Amniotic epithelial cell (primary cell): ENCODE results near the gene PTCHD4.
"Not testable (repeated sequence)": the region's sequence is repeated elsewhere in the genome, so short reads cannot be mapped to it uniquely, and the experiment has no call there.

Source experiments
- DNase-seq: peaks from one replicate; pipeline ENCODE4 v3.0.0-alpha.2; 2010; ENCODE audit warnings: low read depth

Gene PTCHD4

DNA sequence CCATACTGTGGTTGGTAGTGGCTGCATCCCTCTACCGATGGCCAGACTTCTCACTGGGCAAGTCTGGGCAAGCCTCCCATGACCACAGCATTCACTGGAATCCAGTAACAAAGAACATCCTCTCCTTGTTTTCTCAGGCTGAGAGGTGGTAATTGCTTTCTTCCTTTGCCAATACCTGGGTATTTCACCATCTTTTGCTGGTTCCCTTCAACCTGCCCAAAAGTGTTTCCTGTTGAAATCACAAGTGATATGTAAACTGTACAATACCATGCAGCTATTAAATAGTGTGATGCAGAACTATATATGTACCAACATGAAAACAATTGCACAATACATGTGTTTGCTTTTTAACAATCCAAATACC lies at the start of gene PTCHD4:
PTCHD4 (minus strand) TSS at position 55 of the 364 bp plus-strand sequence. CDS start 42,240 bp downstream, outside the sequence.
- peak; percentile 64 for DNase-seq

DNA sequence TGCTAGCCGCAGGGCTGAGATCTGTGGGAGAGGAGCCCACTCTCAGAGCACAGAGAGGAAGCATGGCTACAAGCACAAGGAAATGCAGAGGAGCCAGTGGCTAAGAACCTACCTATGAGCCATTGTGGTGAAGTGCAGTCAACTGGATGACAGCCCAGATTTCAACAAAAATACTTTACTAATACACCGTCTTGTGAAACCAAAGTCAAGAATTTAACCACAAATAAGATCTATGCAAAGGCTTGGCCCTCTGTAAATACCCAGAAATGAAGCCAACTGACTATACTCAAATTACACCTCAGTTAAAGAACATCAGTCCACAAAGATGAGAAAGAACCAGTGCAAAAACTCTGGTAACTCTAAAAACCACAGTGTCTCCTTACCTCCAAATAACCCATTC lies 40.1 kb upstream of the PTCHD4 start:
- DNase-seq: peak; percentile 96

DNA sequence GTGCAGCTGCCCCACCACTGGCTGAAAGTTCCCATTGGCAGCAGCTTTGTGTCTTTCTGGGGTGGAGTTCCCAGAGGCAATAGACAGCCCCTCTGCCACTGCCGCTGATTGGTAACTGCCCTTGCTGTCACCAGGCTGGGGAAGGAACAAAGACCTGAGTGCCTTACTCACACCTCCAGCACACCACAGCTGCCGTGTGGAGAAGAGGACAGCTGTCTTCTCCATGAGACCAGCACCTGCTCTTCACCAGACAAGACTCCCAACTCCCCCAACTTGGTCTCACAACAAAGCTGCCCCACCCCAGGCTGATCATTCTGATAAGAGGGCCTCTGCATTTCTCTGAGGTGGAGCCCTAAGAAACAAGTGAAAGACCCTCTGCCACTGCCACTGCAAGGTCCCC lies 39.7 kb upstream of the PTCHD4 start:
- DNase-seq: no peak

DNA sequence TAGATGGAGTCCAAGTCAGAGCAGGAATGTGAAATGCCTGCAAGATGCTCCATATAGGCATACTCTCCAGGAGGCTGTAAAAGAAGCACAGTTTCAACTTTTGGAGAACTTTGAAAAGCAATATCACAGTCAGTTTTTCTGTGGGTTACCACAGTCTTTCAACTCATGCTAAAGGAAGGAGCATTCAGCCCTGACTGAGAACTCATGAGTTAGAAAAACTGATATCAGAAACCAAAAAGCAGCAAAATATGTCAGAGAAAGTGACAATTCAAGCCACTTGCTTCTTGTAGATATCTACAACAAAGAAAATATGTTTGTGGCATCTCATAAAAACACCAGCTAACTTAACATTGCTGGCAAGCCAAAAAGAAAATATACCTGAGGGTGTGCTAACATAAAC lies 36.1 kb upstream of the PTCHD4 start:
- no peak for DNase-seq

DNA sequence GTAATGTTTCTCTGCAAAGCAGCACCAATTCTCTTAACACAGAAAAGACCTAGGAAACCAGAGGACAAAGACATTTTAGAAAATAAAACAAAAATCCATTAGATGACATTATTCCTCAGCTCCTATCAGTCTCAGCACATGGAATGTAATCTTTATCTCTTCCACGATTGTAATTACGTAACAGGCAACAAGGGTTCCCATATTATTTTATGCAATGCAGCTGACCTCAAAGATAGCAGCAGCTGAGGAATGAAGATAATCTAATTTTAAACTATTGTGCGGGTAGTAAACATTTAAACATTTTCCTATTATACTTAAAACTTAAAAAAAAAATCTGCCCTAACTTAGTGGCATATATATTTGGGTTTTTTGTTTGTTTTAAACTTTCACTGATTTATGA lies 33.0 kb upstream of the PTCHD4 start:
- DNase-seq: peak; percentile 81

DNA sequence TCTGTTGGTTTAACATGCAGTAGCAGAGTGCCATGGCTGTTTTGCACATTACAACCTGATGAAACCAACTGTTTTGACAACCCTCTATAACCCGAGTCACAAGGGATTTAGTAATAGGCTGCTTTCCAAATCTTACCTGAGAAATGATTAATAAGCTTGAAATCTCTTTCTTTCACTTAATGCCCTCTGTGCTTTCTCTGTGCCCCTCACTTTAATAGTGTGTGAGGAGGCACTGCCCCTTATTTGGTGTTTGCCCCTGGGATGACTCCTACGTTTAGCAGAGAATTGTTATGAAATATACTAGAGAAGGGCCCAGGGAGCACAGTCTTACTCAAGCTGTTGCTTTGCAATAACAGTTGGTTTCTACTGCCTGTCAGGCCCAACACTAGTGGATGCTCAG lies 31.0 kb upstream of the PTCHD4 start:
- DNase-seq: peak; percentile 66

DNA sequence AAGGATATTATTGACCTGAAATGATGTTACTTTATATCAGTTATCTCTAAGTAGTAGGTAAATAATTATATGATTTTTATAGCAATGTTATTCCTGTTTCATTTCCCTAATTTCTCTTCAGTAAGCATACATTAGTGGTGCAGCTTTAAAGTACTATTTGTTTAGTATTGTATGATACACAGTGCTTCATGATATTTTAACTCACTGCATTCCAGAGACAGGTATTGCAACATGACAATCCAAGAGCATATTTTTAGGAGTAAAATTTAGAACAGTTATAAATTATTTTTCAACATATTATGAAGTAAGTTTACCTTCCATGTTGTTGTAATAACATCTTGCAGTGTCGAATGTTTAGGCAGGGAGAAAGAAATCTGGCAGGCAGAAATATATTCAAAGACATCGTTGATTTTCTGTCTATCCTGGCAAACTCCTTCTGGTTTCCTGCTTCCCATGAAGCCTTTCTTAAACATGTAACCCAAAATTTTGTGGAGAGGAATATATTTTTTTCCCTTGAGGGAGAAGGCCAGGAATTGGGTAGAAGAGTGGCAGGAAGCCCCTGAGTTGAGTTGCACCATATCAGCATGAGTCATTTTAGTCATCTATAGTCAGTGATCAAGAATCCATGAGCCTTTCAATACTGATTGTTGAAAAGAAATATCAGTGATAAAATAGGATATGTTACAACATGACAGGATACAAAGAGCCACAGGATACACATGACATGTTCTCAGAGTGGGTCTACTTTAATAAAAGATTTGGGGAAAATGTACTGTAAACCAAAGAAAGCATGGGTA lies 29.0 kb upstream of the PTCHD4 start:
- no peak for DNase-seq

DNA sequence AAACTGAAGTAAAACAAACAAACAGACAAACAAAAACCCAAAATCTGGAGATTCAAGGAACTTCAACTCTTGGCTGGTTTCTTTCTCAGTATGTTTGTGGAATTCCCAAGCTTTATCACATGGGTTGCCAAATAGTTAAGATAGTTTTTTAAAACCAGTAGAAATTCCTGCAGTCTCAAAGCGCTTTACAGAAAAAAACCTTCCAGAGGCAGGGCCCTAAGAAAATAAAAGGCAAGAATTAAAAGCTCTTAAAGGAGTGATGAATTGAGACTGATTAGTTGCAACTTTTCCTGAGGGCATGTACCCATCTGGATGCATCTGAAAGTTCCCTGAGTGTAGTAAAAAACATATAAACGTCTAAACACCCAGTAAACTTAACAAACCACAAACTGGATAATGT lies 25.9 kb upstream of the PTCHD4 start:
- peak; percentile 69 for DNase-seq

DNA sequence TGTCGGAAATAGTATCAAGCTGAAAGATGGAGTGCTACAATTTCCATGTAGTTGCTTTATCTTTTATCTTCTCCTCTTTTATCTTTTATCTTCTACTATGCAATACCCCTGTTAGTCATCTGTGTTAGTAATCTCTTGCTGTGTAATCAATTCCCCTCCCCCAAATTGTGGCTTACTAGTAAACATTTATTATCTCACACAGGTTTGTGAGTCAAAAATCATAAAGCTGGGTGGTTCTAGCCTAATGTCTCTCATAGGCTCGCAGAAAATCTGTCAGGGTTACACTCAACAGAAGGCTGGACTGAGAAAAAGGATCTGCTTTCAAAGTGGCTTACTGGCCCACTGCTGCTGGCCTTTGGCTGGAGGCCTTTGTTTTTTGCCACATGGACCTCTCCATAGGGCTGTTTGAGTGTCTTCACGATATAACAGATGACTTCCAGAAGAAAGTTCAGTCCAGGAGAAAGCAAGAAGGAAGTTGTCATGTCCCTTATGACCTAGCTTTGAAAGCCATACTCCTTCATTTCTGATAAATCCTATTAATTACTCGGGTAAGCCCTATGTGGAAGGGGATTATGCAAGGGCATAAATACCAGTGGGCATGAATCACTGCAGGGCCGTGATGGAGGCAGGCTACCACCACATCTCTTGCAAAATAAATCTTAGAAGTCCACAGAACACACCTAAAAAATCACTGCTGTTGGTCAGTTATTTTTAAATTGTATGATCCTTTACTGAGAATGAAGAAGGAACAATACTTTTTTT lies 24.5 kb upstream of the PTCHD4 start:
- peak; percentile 96 for DNase-seq

DNA sequence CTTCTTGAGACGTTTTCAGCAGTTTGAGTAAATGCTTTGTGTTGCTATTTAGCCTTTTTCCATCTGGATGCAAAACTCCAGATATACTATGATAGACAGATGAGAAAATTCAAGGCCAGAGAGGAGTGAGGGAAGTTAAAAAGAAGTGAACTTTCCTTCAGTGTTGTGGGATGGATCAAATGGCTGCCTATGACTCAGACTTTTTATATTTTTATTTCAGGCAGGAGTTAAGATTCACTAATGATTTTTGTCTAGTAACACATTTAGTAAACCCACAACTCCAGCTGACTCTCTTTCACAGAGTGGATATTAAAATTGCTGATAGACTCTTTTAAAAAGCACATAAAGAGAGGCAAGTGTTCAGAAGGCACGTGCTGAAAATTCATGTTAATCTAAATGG lies 23.2 kb upstream of the PTCHD4 start:
- no peak for DNase-seq

DNA sequence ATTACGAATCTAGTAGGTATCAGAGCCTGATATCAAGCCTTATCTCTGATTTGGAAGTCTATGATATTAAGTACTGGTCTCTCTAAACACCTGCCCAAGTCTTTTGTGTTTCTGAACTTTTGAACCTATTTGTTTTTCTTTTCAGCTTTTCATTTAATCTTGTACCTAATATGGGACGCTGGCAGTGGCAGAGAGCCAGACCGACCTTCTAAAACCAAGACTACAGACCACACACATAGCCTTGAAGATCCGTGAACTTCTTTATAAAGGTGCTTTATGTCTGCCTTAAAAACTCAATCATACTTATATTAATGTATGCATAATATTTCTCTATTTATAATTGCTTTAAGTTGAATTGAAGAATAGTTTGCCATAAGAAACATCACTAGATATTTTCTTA lies 12.6 kb upstream of the PTCHD4 start:
- DNase-seq: no peak

DNA sequence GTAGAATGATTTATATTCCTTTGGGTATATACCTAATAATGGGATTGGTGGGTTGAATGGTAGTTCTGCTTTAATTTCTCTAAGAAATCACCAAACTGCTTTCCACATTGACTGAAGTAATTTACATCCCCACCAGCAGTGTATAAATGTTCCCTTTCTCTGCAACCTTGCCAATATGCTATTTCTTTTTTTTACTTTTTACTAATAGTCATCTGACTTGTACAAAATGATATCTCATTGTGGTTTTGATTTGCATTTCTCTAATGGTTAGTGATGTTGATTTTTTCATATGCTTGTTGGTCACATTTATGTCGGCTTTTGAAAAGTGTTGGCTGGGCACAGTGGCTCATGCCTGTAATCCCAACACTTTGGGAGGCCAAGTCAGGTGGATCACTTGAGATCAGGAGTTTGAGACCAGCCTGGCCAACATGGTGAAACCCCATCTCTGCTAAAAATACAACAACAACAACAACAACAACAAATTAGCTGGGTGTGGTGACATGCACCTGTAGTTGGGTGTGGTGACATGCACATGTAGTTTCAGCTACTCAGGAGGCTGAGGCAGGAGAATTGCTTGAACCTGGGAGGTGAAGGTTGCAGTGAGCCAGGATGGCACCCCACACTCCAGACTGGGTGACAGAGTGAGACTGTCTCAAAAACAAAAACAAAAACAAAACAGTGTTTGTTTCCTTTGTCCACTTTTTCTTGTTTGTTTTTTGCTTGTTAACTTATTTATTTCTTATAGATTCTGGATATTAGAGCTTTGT lies 11.2 kb upstream of the PTCHD4 start:
- DNase-seq: not testable (repeated sequence)

DNA sequence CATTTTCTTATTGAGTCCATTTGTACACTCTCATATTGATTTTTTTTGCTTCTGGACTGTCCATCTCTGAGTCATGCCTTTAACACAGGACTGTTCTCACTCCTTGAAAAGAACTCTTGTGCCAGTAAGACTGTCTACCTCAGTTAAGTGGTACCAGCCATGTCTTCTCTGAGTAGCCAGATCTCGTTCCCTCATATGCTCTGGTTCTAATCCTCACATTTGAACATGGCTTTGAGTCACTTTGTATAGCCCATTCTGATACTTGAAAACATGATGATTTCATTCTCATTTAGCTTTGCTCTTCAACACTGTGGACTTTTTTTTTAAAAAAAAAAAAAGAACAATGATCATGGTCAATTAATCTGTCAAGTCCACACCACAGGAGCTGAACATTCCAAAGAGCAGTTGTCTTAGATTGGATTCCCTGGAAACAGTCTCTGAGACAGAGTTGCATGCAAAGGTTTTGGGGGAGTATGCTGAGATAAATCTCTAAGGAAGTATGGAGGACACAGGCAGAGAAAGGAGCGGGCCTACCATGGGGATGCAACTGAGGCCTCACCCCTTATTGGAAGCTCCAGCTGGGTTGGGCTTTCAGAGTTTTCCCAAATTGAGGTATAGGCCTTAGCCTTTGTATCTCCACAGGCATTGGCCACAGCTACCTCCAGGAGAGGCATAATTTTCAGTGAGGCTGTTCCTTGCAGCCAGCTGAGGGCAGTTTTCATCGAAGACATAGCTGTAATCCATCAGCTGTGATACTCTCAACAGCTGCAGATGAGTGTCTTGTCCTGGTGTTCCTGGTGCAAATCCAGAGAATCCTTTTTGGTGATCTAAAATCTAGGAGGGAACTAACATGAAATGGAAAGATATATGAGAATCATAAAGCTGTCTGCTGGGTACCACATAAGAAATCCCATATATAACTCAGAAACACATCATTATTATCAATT lies 6.0 kb upstream of the PTCHD4 start:
- no peak for DNase-seq

DNA sequence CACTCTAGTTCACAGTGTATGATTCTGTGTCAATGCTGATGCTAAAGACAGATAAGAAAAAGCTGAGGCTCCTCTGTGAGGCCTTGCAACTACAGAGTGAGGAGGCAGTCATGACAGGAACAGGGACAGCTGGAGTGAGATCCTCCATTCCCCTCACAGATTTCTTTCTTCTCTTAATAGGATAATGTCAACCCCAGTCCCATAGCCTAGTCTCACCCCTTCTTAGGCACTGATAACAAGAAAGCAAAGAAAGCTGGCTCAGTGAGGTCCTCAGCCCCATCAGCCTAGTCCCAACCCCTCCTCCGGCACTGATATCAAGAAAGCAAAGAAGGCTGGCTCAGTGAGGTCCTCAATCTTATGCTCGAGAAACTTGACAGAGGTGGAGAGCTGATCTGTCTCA lies 2.1 kb upstream of the PTCHD4 start:
- no peak for DNase-seq

DNA sequence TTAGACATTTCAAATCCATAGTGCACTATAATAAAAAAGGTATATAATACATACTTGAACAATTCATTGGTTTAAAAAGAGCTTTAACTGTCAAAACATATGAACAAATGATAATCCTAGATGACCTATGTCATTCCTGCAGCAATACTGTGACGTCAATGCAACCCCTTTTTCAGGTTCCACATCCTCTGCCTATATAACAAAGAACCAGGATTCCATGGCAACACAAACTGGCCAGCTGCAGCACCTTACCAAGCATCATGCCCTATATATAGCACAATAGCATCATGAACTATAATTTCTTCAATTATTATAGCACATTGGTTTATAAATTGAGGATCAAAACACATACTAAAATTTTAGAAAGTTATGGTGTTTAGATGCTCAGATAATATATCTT lies 578 bp upstream of the PTCHD4 start:
- DNase-seq: no peak

DNA sequence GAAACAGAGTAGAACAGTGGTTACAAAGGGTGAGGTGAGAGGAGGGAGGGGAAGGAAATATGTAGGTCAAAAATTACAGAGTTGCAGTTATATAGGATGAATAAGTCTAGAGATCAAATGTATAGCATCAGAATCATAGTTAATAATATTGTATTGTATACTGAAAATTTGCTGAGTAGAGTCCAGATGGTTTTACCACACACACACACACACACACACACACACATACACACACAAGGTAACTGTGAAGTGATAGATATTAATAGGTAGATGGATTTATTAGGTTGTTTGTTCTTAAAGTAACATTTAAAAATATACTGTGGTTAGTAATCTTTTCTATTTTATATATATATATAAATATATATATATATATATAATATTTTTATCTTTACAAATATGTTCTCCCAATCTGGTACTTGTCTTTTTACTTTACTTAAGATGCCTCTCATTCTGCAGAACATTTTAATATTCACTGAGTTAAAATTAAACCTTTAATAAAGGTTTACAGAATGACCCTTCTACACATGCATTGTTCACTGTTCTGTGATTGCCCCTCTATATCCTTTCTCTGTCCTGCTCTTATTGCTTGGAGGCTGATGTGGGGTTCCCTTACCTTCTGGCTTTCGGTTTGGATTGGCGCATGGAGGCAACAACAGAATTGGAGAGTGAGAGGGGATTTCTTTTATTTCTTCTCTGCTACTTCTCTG lies 408 bp downstream of the PTCHD4 start:
- no peak for DNase-seq

DNA sequence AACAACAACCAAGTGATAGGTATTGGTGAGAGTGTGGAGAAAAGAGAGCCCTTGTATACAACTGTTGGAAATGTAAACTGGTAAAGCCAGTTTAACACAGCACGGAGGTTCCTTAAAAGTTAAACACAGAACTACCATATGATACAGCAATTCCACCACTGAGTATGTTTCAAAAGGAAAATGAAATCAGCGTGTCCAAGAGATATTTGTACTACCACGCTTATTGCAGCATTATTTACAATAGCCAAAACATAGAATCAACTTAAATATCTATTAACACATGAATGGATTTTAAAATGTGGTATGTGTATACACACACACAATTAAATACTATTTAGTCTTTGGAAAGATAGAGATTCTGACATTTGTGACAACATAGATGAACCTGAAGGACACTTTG lies 1.1 kb downstream of the PTCHD4 start:
- DNase-seq: no peak

DNA sequence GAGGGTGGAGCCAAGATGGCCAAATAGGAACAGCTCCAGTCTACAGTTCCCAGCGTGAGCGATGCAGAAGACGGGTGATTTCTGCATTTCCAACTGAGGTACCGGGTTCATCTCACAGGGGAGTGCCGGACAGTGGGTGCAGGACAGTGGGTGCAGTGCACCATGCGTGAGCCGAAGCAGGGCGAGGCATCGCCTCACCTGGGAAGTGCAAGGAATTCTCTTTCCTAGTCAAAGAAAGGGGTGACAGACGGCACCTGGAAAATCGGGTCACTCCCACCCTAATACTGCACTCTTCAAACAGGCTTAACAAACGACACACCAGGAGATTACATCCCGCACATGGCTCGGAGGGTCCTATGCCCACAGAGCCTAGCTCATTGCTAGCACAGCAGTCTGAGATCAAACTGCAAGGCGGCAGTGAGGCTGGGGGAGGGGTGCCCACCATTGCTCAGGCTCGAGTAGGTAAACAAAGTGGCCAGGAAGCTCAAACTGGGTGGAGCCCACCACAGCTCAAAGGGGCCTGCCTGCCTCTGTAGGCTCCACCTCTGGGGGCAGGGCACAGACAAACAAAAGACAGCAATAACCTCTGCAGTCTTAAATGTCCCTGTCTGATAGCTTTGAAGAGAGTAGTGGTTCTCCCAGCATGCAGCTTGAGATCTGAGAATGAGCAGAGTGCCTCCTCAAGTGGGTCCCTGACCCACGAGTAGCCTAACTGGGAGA lies 8.4 kb downstream of the PTCHD4 start:
- not testable (repeated sequence) for DNase-seq

DNA sequence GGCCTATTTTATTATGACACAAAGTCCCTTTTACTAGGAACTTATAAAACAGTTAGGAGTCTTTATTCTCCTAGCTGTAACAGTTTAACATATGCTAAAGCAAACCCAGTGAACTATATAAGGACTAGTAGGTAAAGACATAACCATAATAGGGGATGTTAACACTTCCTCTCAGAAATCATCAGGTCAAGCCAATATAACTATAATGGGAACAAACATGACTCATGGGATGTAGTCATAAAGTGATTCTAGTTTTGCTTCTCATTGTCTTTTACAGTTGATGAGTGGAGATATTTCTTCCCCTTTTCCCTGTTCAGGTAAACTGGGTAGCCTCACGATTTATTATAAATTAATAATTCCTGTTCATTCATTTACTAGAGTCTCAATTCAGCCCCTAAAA lies 9.7 kb downstream of the PTCHD4 start:
- no peak for DNase-seq

DNA sequence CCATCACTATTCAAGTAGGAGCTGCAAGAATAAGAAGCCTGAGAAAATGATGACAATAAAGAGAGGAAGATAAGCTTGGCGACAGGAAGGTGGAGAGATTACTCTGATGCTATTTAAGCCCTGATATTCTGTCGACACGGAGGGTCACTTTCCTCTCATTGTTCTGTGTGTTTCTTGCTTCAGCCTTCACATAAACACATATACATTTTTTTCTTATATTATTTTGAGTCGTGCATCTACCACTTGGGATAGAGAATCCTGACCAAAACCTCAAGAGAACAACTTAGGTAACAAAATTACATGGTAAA lies 10.5 kb downstream of the PTCHD4 start:
- DNase-seq: no peak
